Measurements from ENCODE around the gene RHOG.
A peak's percentile ranks its signal among the peaks of the same experiment; 100 is the strongest.
"Not testable (repeated sequence)": the region's sequence is repeated elsewhere in the genome, so short reads cannot be mapped to it uniquely, and the experiment has no call there.

The RHOG gene

GRCh38 chr11:3840870-3841425 lies at the start of gene RHOG:
TSS of gene RHOG (minus strand) at chr11:3840959. CDS start at chr11:3828138, 12,821 bp downstream.
- DNase-seq = peak; percentile 59 to 65

GRCh38 chr11:3890014-3890413 lies 49.3 kb upstream of the RHOG start:
- no peak for DNase-seq

- DNase-seq = no peak
Measured at GRCh38 chr11:3888876-3889275, 48.1 kb upstream of the RHOG start.

- DNase-seq = no peak
Measured at GRCh38 chr11:3886985-3887384, 46.2 kb upstream of the RHOG start.

GRCh38 chr11:3885855-3886254 lies 45.1 kb upstream of the RHOG start:
- no peak for DNase-seq

GRCh38 chr11:3882655-3883054 lies 41.9 kb upstream of the RHOG start:
- DNase-seq = no peak

- no peak for DNase-seq
Measured at GRCh38 chr11:3880724-3881123, 40.0 kb upstream of the RHOG start.

- no peak for DNase-seq
Measured at GRCh38 chr11:3879967-3880542, 39.3 kb upstream of the RHOG start.

- DNase-seq = no peak
Measured at GRCh38 chr11:3879216-3879966, 38.6 kb upstream of the RHOG start.

GRCh38 chr11:3878258-3878584 lies 37.5 kb upstream of the RHOG start:
- no peak for DNase-seq

- no peak for DNase-seq
Measured at GRCh38 chr11:3877364-3878257, 36.9 kb upstream of the RHOG start.

GRCh38 chr11:3876613-3877012 lies 35.9 kb upstream of the RHOG start:
- DNase-seq = no peak

GRCh38 chr11:3873712-3874349 lies 33.1 kb upstream of the RHOG start:
- DNase-seq = no peak

GRCh38 chr11:3867209-3868091 lies 26.7 kb upstream of the RHOG start:
- no peak for DNase-seq

- DNase-seq = no peak
Measured at GRCh38 chr11:3866836-3867208, 26.1 kb upstream of the RHOG start.

- no peak for DNase-seq
Measured at GRCh38 chr11:3866206-3866605, 25.4 kb upstream of the RHOG start.

- no peak for DNase-seq
Measured at GRCh38 chr11:3865388-3866193, 24.8 kb upstream of the RHOG start.

- DNase-seq = no peak
Measured at GRCh38 chr11:3861683-3862082, 20.9 kb upstream of the RHOG start.

- not testable (repeated sequence) for DNase-seq
Measured at GRCh38 chr11:3860898-3861393, 20.2 kb upstream of the RHOG start.

GRCh38 chr11:3860375-3860774 lies 19.6 kb upstream of the RHOG start:
- no peak for DNase-seq

- DNase-seq = no peak
Measured at GRCh38 chr11:3859373-3859881, 18.7 kb upstream of the RHOG start.

Data from NCI-H1930 (cell line).